GM19452 (cell line): ENCODE data around the gene PSG11.
"Not testable (repeated sequence)": the region's sequence is repeated elsewhere in the genome, so short reads cannot be mapped to it uniquely, and the experiment has no call there.

Experiments used
- ATAC-seq: cut with Tn5 transposase; IDR thresholded peaks from one replicate; pipeline ENCODE4 v1.9.1; 2021; ENCODE audit not compliant: unreplicated experiment

The PSG11 gene

GRCh38 chr19:42989186-42989585 is 37.1 kb downstream of the PSG11 start:
- not testable (repeated sequence) for ATAC-seq

GRCh38 chr19:42988206-42988605 is 38.1 kb downstream of the PSG11 start:
- not testable (repeated sequence) for ATAC-seq

- ATAC-seq: no peak
These were observed 40.7 kb downstream of the PSG11 start for GRCh38 chr19:42985588-42985987.

GRCh38 chr19:42982111-42982510 is 44.2 kb downstream of the PSG11 start:
- not testable (repeated sequence) for ATAC-seq

- not testable (repeated sequence) for ATAC-seq
These were observed 54.8 kb downstream of the PSG11 start for GRCh38 chr19:42971451-42971850.

- ATAC-seq: no peak
These were observed 61.1 kb downstream of the PSG11 start for GRCh38 chr19:42965176-42965575.

GRCh38 chr19:42961119-42961518 is 65.2 kb downstream of the PSG11 start:
- ATAC-seq: no peak
